ENCODE results near the gene TOGARAM1. TPM values are rescaled to one million over a fixed set of nuclear protein-coding genes. Genes with fewer than 3 reads are reported as not detected.

The TOGARAM1 gene
- total RNA-seq, 4 donors from 2014 or later = 9.9 to 19.5 (median 16.8) TPM

DNA sequence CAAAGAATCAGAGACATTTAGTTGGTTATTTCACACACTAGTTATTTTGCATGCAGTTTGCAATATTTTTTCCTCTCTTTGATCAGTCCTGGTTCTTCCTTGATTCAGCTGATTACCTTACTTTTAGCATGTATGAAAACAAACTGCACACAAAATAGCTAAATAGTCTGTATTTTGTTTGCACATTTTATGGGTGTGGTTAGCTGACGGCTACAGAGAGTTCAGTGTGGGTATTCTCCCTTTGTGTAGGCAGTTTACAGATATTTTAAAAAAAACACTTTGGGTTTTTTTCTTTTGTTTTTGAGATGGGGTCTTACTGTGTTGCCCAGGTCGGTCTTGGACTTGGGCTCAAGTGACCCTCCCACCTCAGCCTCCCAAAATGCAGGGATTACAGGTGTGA, 28.5 kb downstream of the TOGARAM1 start:
- 68 to 76% methylated on average over 2 of the region's 2 CpGs for WGBS, 2 donors
- DNase-seq (ENCODE audit: low spot score in 2 of 2) = no peak
- intact Hi-C loops (cut with DNase I; ENCODE audit: low total_unique reads) = no loop called here
- TF ChIP-seq POLR2A (IDR thresholded peaks at IDR 0.05) = no peak
- no peak for TF ChIP-seq CTCF (IDR thresholded peaks at IDR 0.05)
- H3K4me3 ChIP-seq (ENCODE audit: low read depth, poor library complexity, severe bottlenecking) = no peak overlapping the region

GRCh38 chr14:44995196-44995595, 33.2 kb downstream of the TOGARAM1 start:
- 90 to 95% methylated on average over 3 of the region's 3 CpGs for WGBS, 2 donors
- DNase-seq (ENCODE audit: low spot score in 2 of 2) = no peak
- intact Hi-C loops (cut with DNase I; ENCODE audit: low total_unique reads) = no loop called here
- H3K4me3 ChIP-seq (ENCODE audit: low read depth, poor library complexity, severe bottlenecking) = no peak overlapping the region
- TF ChIP-seq CTCF (IDR thresholded peaks at IDR 0.05) = no peak

GRCh38 chr14:44995770-44996294, 33.8 kb downstream of the TOGARAM1 start:
- no peak overlapping the region for H3K4me3 ChIP-seq (ENCODE audit: low read depth, poor library complexity, severe bottlenecking)
- WGBS, 2 donors = 84 to 85% methylated on average over 4 of the region's 4 CpGs
- intact Hi-C loops (cut with DNase I; ENCODE audit: low total_unique reads) = no loop called here
- no peak for TF ChIP-seq POLR2A (IDR thresholded peaks at IDR 0.05)
- TF ChIP-seq CTCF (IDR thresholded peaks at IDR 0.05) = no peak
- DNase-seq (ENCODE audit: low spot score in 2 of 2) = no peak

DNA sequence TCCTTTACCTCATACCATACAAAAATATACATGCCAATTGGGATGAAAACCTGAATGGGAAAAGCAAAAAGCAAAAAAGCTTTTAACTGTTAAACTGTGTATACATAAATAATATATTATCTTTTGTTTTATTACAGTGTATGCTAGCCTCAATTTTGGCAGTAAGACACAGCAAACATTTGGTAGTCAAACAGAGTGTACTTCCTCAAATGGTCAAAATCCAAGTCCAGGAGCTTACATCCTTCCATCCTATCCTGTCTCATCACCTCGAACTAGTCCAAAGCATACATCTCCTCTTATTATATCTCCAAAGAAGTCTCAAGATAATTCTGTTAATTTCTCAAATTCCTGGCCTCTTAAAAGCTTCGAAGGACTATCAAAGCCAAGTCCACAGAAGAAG, 41.9 kb downstream of the TOGARAM1 start:
- DNase-seq (ENCODE audit: low spot score in 2 of 2) = no peak
- TF ChIP-seq CTCF (IDR thresholded peaks at IDR 0.05) (no peak), POLR2A (IDR thresholded peaks at IDR 0.05) (no peak)
- 96% methylated on average over 2 of the region's 2 CpGs for WGBS, 2 donors
- intact Hi-C loops (cut with DNase I; ENCODE audit: low total_unique reads) = no loop called here
- no peak overlapping the region for H3K4me3 ChIP-seq (ENCODE audit: low read depth, poor library complexity, severe bottlenecking)

- WGBS, 2 donors = 98 to 99% methylated on average over 3 of the region's 3 CpGs
- H3K4me3 ChIP-seq (ENCODE audit: low read depth, poor library complexity, severe bottlenecking) = no peak overlapping the region
Measured at GRCh38 chr14:45015133-45015532, 53.1 kb downstream of the TOGARAM1 start.

More at GRCh38 chr14:45015133-45015532, 53.1 kb downstream of the TOGARAM1 start:
- intact Hi-C loops (cut with DNase I; ENCODE audit: low total_unique reads) = no loop called here
- DNase-seq (ENCODE audit: low spot score in 2 of 2) = no peak
- TF ChIP-seq POLR2A (IDR thresholded peaks at IDR 0.05) = no peak
- no peak for TF ChIP-seq CTCF (IDR thresholded peaks at IDR 0.05)

All from lower leg skin (tissue), 4 donors.